HG03575 (cell line): ENCODE results near the gene SLC35F6.

ENCODE experiments used
- ATAC-seq: cut with Tn5 transposase; IDR thresholded peaks from one replicate; pipeline ENCODE4 v1.9.1; 2021; ENCODE audit not compliant: unreplicated experiment, insufficient number of reproducible peaks, low FRiP score; ENCODE audit errors: extremely low read depth

The SLC35F6 gene

GRCh38 chr2:26727641-26728561 is 36.2 kb upstream of the SLC35F6 start:
- ATAC-seq, result no peak

- ATAC-seq, result no peak
Observed at GRCh38 chr2:26729311-26729710, 34.8 kb upstream of the SLC35F6 start.

DNA sequence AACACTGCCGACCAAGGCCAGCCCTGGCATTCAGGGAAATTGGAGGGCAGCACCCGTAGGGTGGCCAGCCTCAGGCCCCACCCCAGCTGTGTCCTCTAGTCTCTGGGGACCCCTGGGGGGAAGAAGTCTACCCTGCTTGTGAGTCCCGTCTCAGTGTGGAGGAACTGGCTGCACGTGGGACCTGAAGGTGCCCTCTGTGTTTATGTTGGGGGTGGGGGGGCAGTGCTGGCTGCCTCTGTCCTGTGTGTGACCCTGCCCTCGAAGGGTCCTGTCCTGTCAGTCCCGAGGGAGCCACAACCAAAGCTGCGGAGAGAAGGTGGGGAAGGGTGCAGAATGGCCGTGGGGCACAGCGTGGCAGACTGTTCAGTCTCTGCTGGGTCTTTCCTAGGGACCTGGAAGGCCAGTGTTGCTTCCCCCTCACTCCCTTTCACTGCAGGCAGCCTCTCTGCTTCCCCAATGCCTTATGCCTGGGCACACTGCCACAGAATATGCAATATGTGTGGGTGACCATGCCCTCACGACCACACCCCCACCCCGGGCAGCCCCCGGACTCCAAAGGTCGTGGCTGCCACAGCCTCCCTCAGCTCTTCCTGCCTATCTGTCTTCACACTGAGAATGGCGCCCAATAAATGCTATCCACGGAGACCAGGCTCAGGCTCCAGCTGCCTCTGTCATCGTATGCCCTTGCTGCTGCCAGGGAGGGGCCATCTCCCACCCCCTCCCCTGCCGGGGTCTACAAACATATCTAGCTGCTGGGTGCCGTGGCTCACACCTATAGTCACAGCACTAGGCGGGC is 33.3 kb upstream of the SLC35F6 start:
- no peak for ATAC-seq

GRCh38 chr2:26731714-26732113 is 32.4 kb upstream of the SLC35F6 start:
- no peak for ATAC-seq

DNA sequence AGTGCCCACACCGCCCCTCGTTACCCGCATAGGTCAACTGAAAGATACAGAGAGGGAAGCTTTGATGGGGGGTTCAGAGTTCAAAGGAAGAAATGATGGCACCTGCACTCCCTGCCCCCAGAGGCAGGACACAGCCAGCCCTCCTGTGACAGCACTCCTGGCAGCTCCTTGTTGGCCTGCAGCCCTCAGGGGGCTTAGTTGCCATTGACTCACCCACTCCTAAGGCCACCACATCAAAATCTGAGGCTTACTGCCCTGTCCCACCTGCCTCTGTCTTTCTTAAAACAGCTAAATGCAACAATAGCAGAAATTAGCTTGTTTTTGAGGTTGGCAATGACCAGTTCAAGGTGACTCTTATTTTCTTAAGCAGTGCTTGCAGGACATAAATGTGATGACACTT is 31.6 kb upstream of the SLC35F6 start:
- no peak for ATAC-seq

DNA sequence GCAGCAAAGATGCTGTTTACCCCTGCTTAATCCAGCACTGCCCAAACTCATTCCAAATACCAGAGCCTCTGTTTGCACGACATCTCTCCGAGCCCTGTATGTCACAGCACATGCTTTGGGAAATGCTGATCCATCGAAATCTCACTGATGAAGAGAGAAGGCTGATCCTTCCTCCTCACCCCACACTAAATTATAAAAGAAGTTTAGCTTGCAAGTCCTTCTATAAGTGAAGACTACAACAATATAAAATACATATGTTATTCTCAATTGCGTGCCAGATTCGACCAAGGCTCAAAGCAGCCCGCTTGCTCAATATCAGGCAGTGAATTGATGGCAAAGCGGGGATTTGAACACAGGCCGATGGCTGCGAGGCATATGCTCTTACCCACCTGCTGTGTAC is 30.7 kb upstream of the SLC35F6 start:
- ATAC-seq, result no peak

GRCh38 chr2:26735097-26735496 is 29.0 kb upstream of the SLC35F6 start:
- ATAC-seq, result no peak

DNA sequence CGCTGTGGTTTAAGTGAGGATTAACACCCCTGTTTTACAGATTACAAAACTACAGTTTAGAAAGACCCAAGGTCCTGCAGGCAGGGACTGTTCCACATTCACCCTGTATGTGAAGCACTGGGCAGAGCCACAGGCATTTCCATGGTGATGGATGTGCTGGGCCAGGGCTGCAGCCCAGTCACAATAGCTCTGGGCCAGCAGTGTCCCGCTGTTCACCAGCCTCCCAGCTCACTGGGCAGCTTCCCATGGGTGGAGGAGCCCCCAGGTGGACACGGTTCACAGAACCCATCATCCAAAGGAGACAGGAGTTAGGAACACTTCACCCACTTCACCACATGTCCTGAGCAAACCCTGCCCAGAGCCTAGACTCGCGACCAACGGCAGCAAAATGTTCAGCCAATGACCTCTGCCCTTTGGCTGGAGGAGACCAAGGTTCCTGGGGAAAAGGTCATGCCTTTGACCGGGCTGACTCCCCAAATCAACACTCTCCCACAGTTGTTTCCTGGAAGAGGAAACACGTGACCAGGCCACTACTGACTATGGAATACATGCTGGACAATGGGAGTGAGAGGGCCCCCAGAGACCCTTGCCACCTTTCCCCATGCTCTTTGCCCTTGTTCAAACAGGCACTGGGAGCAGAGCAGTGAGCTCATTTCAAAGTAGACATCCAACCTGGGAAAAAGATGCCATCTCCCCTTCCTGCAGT is 28.0 kb upstream of the SLC35F6 start:
- no peak for ATAC-seq

DNA sequence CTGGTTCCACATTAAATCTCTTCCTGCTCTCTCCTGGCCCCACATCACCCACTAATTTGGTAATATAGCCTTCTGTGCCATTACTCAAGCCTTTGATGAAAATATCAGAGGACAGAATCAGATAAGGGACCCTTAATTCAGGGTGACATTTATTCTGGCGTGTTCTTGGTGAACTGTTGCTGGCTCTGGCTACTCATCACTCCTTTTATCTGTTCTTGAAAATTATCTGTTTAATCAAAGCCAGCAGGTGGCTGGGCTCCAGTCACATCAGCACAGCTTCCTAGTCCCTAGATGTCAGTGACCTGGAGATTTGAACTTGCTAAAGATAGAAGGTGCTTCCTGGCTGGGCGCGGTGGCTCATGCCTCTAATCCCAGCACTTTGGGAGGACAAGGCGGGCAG is 26.9 kb upstream of the SLC35F6 start:
- ATAC-seq, result no peak

GRCh38 chr2:26738481-26738880 is 25.6 kb upstream of the SLC35F6 start:
- no peak for ATAC-seq

- no peak for ATAC-seq
Observed at GRCh38 chr2:26739514-26739913, 24.6 kb upstream of the SLC35F6 start.

DNA sequence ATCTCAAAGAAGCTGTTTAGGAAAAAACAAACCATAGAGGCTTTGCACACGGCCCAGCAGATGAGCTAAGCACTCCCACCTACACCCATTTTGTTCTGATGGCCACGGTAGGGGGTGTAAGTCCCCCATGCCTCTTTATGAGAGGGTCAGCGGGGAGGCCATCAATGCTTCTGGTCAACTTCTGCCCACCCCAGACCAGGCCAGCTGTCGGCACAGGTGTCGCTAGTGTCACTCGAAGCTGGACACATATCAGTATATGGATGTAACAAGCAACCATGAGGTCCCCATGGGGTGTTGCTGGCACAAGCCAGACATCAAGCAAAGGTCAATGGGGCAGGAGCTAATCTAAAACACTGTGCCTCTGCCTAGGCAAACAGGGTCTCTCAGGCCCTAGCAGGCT is 23.7 kb upstream of the SLC35F6 start:
- ATAC-seq, result no peak

- no peak for ATAC-seq
Observed at GRCh38 chr2:26740890-26741302, 23.2 kb upstream of the SLC35F6 start.

GRCh38 chr2:26742048-26742770 is 21.9 kb upstream of the SLC35F6 start:
- no peak for ATAC-seq

- no peak for ATAC-seq
Observed at GRCh38 chr2:26743852-26744251, 20.2 kb upstream of the SLC35F6 start.

DNA sequence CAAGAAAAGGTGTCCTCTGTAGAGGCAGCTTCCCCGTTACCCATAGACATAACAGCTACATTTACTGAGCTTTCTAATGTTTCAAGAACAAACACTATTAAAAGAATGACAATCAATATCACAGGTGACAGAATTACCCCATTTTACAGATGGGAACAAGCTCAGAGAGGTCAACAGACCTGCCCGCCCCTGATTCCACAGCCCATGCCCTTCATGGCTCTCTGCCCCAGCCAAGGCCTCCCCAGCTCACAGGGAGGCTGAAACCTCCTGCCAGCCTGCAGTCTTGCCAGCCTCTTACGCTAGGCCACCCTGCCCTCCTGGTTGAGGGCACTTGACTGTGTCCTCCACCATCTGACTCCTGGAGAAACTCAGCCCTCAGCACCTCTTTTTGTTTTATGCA is 19.1 kb upstream of the SLC35F6 start:
- ATAC-seq, result no peak

GRCh38 chr2:26745609-26746327 is 18.3 kb upstream of the SLC35F6 start:
- no peak for ATAC-seq

DNA sequence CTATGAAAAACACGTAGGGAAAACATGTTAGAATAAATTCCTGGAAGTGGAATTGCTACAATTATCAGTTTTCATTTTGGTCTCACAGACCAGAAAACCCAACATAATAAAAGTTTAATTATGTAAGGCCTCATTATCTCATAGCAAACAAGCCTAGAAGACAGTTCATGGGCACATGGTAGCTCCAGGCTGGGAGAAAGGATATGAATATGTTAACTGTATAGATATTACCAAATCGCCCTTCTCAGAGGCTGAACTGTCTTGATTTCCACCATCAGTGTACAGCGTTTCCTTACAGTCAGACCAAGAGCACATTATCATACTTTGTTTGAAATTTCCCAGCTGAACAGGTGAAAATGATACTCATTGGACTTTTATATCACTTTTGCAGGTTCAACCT is 17.1 kb upstream of the SLC35F6 start:
- no peak for ATAC-seq
